HG03571 (cell line): ENCODE results near the gene IDI2.
A peak's percentile ranks its signal among the peaks of the same experiment; 100 is the strongest.
"Not testable (repeated sequence)": the region's sequence is repeated elsewhere in the genome, so short reads cannot be mapped to it uniquely, and the experiment has no call there.

Experiments used
- ATAC-seq: cut with Tn5 transposase; IDR thresholded peaks from one replicate; pipeline ENCODE4 v1.9.1; 2021; ENCODE audit not compliant: unreplicated experiment

Gene IDI2

DNA sequence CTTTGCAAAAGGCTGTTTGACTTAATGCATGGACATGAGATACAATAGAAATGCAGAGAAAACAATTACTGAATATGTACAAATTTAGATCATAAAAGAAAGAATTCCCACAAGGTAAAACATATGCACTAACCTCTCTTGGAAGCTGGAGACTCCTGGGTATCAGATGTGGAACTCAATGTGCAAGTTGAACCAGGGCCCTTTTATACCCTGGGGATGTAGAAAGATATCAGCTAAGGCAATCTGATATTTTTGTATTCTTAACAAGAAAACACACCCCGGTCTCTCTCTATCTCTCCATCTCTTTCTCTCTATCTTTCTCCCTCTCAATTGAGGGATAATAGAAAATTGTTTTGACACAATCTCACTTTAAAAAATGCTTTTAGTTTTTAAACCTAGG, at the start of gene IDI2:
Gene IDI2 (minus strand): TSS at position 177 of the 400 bp plus-strand sequence. CDS start 1,136 bp downstream, outside the sequence.
- no peak for ATAC-seq

DNA sequence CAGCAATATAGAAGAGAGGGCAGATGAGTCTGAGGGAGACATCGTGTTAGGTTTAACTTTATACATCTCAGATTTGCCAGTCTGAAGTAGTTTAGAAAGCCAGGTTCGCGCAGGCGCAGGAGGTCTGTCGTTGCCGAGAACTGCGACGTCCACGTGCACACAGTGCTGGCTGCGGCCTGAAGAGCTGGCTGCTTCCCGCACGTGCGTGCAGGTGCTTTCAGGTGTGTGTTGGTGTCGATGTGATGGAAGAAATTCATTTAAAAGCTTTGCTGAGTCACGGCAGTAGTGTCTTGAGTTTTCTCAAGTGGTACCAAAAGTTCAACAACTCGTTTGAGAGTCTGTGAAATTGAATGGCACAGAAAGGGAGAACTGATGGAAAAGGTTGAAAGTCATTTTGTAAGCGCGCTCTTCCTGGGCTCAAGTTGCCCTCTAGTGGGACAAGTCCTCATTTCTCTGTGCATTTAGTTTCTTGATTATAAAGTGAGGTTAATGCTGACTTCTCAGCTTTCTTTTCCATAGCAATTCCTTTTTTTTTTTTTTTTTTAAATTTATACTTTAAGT, 49.2 kb upstream of the IDI2 start:
- no peak for ATAC-seq

DNA sequence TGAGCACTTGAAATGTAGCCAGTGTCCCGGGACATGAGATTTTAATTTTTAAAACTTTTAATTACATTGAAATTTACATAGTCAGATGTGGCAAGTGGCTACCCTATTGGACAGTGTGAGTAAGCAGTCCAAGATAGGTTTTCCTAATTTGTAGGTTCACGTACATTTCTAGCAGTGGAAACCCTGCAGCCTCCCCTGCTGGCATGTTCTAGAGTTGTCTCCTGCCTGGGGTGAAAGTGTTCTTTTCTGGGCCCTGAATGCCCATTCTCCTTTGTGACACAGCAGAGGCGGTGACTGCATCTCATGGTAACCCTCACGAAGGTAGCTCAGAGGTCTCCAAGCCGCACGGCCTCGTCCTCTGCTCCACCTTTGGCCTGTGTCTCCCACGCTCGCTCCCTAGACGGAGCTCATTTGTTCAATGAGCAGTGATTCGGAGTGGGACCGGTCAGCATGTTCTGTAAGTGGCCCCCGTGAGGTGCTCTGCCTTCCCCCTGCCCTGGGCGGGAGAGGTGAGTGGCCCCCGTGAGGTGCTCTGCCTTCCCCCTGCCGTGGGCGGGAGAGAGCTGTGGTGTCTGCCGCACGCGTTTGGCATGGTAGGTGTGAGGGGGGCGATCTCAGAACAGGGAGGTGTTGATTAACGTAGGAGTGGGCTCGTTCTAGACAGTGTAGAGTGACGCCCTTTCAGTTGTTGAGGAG, 48.5 kb upstream of the IDI2 start:
- no peak for ATAC-seq

DNA sequence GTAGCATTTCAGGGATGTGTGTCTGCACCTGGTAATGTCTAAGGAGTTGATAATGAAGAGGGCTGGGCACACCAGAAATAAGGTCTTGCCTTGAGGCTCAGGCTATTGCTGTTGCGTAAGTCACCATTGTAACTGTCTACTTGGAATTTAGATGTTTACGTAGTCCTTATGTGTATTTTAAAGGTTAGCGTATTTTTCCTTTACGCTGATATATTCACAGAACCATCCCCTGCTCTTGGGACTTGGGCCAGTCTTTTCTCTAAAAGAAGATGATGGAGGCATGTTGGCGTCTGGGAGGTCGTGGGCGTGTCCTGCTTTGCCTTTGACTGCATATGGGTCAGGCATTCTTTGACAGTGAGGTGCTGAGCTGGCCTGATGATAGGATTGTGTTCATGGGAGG, 45.3 kb upstream of the IDI2 start:
- ATAC-seq: no peak

DNA sequence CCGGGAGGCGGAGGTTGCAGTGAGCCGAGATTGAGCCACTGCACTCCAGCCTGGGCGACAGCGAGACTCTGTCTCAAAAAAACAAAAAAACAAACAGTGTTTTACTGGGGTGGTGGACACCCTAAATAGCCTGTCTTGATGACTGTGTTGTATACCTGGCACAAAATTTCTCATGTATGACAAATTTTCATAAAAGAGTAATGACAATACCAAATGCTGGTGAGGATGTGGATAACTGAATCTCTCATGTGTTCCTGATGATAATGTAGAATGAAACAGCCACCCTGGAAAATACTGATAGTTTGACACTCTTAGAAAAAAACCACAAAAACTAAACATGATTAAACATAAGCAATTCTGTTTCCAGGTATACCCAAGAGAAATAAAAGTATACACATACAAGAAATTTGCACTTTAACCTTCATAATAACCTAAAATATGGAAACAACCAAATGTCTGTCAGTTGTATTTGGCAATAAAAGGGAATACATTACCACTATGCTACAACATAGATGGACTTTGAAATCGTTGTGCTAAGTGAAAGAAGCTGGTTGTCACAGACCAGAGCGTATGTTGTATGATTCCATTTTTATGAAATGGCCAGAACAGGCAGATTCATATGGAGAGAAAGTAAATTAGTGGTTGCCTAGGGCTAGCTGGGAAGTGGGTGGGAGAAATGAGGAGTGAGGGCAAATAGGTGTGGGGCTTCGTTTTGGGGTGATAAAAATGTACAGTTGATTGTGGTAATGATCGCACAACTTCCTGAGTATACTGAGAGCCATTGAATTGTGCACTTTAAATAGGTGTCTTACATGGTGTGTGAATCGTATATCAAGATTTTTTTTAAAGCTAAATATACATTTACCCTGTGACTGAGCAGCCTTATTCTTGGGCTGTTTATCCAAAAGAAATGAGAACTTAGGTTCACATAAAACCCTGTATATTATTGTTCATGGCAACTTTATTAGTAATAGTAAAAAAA, 43.0 kb upstream of the IDI2 start:
- no peak for ATAC-seq

DNA sequence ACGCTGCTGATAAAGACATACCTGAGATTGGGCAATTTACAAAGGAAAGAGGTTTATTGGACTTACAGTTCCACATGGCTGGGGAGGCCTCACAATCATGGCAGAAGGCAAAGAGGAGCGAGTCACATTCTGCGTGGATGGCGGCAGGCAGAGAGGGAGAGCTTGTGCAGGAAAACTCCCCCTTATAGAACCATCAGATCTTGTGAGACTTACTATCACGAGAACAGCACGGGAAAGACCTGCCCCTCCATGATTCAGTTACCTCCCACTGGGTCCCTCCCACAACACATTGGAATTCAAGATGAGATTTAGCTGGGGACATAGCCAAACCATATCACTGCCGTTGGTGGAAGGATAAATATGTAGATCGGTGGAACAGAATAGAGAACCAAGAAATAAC, 41.1 kb upstream of the IDI2 start:
- ATAC-seq: not testable (repeated sequence)

DNA sequence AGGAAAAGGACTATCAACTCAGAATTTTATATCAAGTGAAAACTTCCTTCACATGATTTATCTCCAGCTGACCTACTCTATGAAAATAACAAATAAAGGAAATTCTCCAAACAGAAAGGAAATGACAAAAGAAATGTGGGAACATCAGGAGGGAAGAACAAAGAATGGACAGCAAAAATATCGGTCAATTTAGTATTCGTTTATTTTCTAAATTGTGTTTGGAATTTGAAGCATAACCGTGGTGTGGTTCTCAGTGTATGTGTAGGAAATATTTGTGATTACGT, 39.2 kb upstream of the IDI2 start:
- ATAC-seq: no peak

DNA sequence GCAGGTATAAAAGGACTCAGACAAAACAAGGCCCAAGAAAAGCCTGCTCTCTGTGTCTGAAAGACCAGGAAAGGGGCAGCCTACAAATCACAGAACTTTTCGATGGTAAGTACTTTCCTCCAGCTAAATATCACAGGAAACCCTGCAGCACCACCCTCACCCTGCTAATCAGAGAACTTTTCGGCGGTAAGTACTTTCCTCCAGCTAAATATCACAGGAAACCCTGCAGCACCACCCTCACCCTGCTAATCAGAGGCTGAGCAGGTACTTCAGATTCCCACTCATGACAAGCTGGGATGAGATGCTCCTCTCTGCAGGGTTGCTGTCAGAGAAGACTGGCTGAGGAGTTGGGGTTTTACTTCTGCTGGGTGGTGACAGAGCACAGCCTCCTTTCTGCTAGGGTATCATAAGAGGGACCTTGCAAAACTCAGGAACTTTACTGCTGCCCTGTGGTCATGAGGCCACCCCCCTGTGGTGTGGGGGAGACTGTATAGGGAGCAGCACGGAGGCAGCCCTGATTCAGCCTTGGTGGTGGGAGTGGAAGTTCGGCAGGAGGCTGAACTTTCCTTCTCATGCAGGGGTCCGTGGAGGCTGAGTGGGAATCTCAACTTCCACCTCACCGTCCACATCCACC, 37.7 kb upstream of the IDI2 start:
- ATAC-seq: no peak

DNA sequence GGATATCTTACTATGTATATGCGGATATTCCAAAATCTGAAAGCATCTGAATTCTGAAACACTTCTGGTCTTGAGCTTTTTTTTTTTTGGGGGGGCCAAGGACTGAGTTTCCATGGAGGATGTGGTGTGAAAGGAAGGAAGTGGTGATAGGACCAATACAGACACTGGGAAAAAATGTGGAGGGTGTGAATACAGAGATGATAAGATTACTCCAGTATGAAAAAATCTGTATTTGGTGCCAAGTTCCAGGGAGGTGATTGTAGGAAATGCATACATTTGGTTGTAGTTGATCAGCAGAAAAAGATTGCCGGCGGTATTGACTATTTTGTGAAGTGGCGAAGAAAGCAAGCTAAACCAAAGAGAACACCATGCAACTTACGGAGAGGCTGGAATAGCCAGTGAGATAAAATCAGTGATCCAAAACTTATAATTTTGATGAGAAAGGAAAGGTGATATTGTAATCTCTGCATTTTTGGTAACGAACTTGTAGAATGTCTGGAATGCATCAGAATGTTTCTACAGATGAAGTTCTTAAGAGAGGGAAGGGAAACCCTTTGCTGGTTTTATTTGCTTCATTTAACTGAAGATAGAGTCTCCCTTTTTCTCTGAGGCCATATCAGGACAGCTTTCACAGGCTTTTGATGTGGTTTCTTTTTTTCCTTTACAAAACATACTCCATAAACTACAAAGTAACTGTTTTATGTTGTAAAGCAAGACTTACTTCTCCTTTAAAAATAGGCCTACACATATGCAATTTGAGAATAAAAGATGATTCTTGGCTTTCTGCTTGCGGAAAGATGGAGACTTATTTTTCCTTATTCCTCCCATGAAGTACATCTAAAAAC, 36.5 kb upstream of the IDI2 start:
- ATAC-seq: no peak

DNA sequence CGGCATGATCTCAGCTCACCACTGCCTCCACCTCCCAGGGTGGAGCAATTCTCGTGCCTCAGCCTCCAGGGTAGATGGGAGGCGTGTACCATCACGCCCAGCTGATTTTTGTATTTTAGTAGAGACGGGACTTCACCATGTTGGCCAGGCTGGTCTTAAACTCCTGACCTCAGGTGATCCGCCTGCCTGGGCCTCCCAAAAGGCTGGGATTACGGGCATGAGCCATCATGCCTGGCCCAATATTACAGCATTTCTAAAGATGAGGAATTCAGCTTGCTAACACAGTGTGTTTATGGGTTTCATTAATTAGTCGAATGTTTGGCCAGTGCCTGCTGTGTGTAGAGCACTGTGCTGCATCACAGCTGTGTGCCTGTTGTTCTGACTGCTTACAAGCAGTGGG, 34.2 kb upstream of the IDI2 start:
- no peak for ATAC-seq

DNA sequence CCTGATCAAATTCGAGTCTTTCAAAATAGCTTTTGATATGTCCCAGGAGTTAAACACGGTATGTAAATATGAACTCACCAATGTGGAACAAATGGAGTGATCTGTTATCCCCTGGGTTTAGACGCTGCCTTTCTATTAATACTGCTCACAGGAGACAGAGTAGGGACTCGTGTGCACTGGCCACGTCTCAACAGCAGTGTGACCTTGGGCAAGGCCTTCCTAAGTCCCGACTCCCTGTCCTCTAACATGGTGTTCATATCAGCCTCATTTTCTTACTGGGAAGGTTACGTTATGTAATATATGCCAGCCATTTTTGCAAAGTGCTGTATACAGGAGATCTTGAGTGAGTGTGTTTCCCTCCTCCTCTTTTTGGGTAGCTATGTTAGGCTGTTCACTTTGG, 32.4 kb upstream of the IDI2 start:
- ATAC-seq: no peak

DNA sequence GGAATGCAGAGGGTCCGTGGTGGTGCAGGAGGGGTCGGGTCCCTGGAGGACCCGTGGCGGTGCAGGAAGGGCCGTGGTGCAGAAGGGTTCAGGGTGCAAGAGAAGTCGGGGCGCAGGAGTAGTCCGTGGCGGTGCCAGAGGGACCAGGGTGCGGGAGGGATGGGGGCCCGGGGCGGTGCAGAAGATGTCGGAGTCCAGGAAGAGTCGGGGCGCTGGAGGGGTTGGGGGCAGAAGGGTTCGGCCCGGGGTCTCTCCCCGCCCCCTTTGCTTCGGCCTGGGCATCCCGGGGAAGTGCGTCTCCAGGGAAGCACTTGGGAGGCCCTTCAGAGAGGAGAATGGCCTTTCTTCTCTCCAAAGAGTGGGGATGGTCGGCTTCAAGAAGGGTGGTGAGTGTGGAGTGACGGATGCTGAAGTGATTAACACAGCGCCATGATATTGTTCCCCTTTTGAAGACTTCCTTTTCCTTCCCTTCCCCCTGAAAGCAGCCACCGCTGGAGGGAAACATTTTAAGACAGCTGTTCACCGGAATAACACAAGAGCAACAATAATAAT, 31.5 kb upstream of the IDI2 start:
- no peak for ATAC-seq

DNA sequence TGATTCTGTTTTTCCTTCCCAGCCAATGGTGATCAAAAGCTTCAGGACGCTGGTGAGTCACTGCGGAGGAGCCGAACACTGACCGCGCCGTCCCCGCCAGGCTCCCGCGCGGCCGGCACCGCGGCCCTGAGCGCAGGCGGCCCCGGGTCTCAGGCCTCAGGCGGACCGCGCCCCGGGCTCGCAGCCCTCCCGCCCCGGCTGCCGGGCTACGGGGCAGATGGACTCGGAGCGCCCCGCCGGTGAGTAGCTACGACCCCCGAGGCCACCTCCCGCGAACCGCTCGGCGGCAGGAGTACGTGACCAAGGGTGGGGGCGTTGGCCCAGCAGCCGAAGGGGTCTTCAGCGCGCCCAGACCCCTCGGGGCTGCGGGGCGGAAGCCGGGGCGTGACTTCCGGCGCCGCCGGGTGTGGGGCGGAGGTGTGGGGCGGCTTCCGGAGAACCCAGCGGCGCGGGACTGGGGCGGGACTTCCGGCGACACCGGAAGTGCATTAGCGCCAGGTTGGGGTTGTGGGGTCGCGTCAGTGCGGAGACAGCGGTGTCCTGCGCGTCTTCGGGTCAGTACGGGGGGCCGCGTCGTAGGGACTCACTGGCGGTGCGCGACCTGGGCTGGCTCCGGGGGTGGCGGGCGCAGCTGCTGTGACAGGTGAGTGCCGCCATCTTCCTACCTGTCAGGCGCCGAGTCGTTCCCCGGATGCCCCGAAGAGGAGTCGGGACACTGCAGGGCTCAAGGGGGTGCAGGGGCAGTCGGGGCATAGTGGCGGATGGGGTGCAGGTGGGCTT, 30.9 kb upstream of the IDI2 start, which contains the start of gene WDR37:
Gene WDR37 (plus strand): TSS at position 60 of the 780 bp plus-strand sequence. CDS start 15,771 bp downstream, outside the sequence.
- ATAC-seq: peak; percentile 91

DNA sequence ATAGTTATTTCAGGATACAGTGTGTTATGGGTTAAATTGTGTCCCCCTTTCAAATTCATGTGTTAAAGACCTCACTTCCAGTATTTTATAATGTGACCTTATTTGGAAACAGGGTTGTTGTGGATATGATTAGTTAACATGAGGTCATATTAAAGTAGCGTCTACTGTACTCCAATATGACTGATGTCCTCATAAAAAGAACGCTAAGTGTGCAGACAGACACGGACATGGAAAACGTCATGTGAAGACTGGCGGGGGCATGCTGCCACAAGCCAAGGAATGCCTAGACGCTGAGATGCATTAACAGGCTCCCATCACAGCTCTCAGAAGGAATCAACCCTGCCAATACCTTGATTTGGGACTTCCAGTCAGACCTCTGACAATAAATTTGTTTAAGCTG, 29.0 kb upstream of the IDI2 start:
- ATAC-seq: no peak

DNA sequence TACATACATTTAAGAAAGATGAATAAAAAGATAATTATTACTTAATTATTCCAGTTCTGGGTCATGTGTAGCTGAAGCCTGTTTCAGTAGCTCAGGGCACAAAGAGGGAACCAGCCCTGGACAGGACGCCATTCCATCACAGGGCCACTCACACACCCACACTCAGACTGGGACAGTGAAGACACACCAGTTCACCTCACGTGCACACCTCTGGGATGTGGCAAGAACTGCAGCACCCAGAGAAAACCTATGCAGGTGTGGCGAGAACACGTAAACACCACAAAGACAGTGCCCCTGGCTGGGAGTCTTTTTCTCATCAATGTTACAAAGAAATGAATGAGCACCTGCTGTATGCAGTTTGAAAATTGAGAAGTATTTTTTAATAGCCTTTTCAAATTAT, 24.9 kb upstream of the IDI2 start:
- ATAC-seq: no peak

DNA sequence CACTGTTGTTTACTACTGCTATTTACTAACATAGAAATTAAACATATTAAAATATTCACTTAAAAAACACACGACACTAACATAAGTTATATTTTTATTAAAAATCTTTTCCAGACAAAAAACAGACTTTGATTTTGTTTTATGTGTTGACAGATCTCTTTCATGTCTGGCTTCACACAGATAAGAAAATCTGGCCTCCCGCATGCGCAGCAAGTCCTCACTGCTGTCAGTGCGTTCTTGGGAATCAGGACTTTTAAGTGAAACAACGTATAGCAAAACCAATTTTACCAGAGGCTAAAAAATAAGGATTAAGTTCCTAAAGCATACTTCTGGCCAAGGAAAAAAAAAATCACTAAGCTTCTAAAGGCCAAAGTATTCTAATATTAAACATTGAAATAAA, 24.5 kb upstream of the IDI2 start:
- no peak for ATAC-seq

DNA sequence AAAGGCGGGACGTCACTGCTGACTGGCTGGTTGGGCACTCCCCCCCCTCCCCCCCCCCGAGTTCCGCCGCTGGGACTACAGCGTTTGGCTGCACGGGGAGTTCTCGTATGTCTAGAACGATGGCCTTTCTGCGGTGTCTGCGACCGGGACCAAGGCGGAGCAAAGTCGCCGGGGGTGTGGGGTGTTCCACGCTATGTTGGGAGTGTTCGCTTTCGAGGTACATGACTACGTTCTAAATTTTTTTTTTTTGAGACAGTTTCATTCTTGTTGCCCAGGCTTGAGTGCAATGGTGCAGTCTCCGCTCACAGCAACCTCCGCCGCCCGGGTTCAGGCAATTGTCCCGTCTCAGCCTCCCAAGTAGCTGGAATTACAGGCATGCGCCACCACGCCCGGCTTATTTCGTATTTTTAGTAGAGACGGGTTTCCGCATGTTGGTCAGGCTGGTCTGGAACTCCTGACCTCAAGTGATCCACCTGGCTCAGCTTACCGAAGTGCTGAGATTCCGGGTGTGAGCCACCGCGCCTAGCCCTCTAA, 23.8 kb upstream of the IDI2 start:
- no peak for ATAC-seq

DNA sequence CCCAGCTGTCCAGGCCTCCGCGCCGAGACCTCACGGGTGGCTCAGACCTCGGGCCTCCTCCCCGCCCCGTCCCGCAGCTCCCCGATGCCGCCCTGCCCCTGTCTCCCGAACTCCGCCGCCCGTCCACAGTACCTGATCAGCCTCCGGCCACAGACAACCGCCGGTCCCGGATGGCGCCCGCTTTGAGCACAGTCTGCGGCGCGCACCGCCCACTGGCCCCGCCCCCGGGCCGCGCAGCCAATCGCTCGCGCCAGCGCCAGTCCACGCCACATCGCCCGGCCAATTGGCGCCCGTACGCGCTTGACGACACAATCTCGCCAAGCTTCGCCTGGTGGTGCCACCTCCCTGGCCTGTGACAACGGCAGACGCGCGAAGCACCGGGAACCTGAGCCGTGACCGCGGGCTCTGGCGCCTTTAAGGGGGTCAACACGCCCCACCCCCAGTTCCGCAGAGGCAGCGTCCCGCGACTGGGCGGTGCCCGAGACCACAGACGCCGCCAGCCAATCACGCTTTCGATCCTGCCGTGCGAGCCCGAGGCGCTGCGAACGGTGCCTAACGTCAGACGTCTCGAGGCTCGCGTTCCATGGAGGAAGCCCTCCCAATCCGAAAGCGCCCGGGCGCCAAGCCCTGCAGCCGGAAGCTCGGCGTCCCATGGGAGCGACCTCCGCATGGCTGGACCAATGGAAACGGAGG, 23.2 kb upstream of the IDI2 start, which contains the start of gene IDI1:
Gene IDI1 (minus strand): TSS at position 388 of the 693 bp plus-strand sequence. CDS start 116 bp downstream, at position 272.
- peak; percentile 75 for ATAC-seq

DNA sequence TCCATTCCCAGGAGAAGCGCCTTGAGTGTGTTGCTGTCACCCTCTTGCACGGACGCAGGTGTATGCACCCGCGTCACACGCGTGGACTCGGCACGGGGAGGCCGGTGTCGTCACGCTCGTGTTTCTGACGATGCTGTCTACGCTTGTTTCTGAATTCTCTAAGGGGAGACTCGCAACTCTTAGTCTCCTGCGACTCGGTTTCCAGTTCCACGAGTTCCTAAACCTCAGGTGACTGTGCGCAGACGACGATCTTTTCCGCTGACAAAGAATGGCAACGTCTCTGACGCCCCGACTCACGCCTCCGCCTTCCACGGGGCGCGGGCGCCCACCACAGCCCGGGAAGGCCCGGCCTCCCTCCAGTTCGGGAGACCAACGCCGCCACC, 22.7 kb upstream of the IDI2 start:
- no peak for ATAC-seq
